GM11168 (cell line): ENCODE data around the gene GNPDA2.
"Not testable (repeated sequence)": the region's sequence is repeated elsewhere in the genome, so short reads cannot be mapped to it uniquely, and the experiment has no call there.

Experiments used
- in situ Hi-C: fragments of 300-500 bp; cut with MboI; formaldehyde crosslinking; loops from one replicate; pipeline ENCODE4 v1.12.0; 2022; ENCODE audit warnings: low sequenced_read_pairs; ENCODE audit not compliant: unreplicated experiment

The GNPDA2 gene

GRCh38 chr4:44726038-44726871 lies at the start of gene GNPDA2:
GNPDA2 (minus strand) TSS chr4:44726556; CDS start chr4:44722207, 4,349 bp downstream.
- in situ Hi-C loops, result no loop called here

GRCh38 chr4:44772340-44772739 lies 46.0 kb upstream of the GNPDA2 start:
- in situ Hi-C loops, result no loop called here

- in situ Hi-C loops, result no loop called here
Measured at GRCh38 chr4:44771789-44772188, 45.4 kb upstream of the GNPDA2 start.

- in situ Hi-C loops, result no loop called here
Measured at GRCh38 chr4:44766453-44766852, 40.1 kb upstream of the GNPDA2 start.

- in situ Hi-C loops, result no loop called here
Measured at GRCh38 chr4:44765116-44765515, 38.8 kb upstream of the GNPDA2 start.

- in situ Hi-C loops, result no loop called here
Measured at GRCh38 chr4:44761306-44761705, 35.0 kb upstream of the GNPDA2 start.

- in situ Hi-C loops, result no loop called here
Measured at GRCh38 chr4:44760142-44760898, 34.0 kb upstream of the GNPDA2 start.

- in situ Hi-C loops, result no loop called here
Measured at GRCh38 chr4:44756559-44756958, 30.2 kb upstream of the GNPDA2 start.

- in situ Hi-C loops, result no loop called here
Measured at GRCh38 chr4:44740201-44740600, 13.8 kb upstream of the GNPDA2 start.

- in situ Hi-C loops, result no loop called here
Measured at GRCh38 chr4:44738615-44739014, 12.3 kb upstream of the GNPDA2 start.

GRCh38 chr4:44736900-44737299 lies 10.5 kb upstream of the GNPDA2 start:
- in situ Hi-C loops, result no loop called here

- in situ Hi-C loops, result not testable (repeated sequence)
Measured at GRCh38 chr4:44728694-44729093, 2.3 kb upstream of the GNPDA2 start.

- in situ Hi-C loops, result no loop called here
Measured at GRCh38 chr4:44727471-44727870, 1.1 kb upstream of the GNPDA2 start.

GRCh38 chr4:44725726-44726037 lies 674 bp downstream of the GNPDA2 start:
- in situ Hi-C loops, result no loop called here

- in situ Hi-C loops, result no loop called here
Measured at GRCh38 chr4:44725166-44725565, 1.2 kb downstream of the GNPDA2 start.

GRCh38 chr4:44722001-44722400 lies 4.4 kb downstream of the GNPDA2 start:
- in situ Hi-C loops, result no loop called here

- in situ Hi-C loops, result no loop called here
Measured at GRCh38 chr4:44720371-44720770, 6.0 kb downstream of the GNPDA2 start.

GRCh38 chr4:44716597-44716996 lies 9.8 kb downstream of the GNPDA2 start:
- in situ Hi-C loops, result no loop called here

- in situ Hi-C loops, result no loop called here
Measured at GRCh38 chr4:44713125-44713524, 13.2 kb downstream of the GNPDA2 start.

- in situ Hi-C loops, result no loop called here
Measured at GRCh38 chr4:44704673-44705072, 21.7 kb downstream of the GNPDA2 start.

- in situ Hi-C loops, result no loop called here
Measured at GRCh38 chr4:44701037-44701436, 25.3 kb downstream of the GNPDA2 start.

- in situ Hi-C loops, result no loop called here
Measured at GRCh38 chr4:44700427-44700826, 25.9 kb downstream of the GNPDA2 start.
